ENCODE measurements around the gene TMEM273.

TMEM273 gene

DNA sequence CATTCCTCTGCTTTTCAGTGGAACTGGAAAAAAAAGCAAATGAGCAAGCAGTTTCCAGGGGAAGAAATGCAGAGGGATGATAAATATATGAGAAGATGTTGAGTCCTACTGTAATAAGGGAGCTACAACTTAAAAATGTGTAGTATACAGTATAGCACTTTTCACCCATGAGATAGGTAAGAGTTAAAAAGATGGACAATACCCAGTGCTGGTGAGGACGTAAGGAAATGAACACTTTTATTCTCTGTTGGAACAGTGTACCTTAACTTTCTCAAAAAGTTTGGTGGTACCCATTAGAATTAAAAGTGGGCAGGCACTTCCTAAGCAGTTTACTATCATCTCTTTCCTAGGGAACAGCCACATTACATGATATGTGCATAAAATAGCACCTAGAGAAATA lies 51.7 kb downstream of the TMEM273 start:
- no peak for DNase-seq

DNA sequence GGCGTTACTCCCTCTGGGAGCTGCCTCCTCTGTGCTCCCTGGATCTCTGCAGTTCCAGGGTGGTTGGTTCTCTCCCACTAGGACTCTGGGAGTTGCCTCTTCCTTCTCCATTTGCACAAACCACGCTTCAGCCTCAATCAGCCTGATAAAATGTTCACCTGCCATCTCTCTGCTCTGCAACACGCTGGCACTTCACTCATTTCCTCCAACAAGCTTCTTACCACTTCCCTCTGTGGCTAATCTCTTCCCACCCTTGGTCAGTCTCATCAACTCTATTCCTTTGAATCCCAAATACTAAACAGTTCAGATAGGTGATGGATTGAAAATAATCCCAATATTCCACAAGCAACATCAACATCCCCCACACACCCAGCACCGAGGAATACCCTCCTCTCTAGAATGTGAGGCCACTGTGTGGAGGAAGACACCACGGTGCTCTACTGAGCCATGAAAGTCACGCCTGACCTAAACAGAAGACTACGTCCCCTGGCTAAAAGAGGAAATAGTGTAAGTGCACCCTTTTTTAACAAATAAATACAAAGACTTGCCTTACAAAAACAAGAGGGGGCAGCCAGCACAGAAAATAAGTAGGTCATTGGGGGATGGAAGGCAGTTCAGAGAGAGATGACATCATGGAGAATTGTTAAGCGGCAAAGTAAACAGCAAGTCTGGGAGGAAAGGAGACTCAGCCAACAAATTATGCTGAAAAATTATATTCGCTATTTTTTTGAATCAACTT lies 52.4 kb downstream of the TMEM273 start:
- no peak for DNase-seq

DNA sequence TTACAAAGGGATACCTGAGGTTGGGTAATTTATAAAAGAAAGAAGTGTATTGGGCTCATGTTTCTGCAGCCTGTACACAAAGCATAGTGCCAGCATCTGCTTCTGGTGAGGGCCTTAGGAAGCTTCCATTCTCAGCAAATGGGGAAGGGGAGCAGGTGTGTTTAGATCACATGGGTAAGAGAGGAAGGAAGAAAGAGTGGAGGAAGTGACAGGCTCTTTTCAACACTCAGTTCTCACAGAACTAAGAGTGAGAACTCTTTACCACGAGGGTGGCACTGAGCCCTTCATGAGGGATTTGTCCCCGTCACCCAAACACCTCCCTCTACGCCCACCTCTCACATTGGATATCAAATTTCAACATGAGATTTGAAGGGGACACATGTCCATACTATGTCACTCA lies 53.9 kb downstream of the TMEM273 start:
- no peak for DNase-seq

DNA sequence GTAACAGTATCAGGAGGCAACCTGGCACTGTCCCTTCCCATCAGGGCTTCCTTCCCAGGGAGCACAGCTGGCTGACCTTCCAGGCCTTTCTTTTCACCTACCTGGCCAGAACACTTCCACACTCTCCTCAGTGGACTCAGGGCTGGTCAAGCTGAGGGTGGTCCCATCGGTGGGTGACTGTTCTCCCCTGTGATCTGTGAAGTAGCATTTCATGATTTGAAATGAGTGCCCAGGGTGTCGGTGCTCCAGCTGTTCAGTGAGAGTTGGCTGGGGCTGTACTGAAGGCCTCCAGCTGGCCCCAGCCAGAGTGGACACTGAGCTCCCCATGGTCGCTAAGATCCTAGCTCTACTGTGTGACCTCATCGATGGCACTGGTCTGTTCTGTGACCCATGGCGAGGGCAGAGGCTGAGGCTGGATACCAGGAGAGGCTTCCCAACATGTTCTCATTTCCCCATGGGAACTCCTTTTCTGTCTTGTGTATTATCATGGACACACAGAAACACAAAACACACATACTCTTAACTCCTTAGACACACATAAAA lies 54.4 kb downstream of the TMEM273 start, which contains the start of gene FAM170B:
TSS of gene FAM170B (minus strand) at position 316 of the 543 bp plus-strand sequence. CDS start at position 213, 103 bp downstream.
- no peak for DNase-seq

DNA sequence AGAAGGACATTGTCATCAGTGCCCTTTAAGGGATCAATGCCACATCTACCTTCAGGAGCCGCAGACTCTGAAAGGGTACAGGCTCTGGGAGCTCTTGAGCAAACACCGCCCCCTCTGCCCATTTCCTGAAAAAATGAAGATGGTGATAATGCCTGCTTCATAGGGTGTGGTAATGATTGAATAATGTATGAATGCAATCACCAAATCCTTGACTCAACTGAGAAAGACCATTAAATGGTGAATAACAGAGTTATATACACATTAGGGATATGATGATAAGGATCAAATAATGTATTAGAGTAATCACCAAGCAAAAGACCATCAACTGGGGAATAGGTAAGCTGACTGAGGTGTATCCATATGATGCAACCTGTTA lies 55.8 kb downstream of the TMEM273 start:
- no peak for DNase-seq

DNA sequence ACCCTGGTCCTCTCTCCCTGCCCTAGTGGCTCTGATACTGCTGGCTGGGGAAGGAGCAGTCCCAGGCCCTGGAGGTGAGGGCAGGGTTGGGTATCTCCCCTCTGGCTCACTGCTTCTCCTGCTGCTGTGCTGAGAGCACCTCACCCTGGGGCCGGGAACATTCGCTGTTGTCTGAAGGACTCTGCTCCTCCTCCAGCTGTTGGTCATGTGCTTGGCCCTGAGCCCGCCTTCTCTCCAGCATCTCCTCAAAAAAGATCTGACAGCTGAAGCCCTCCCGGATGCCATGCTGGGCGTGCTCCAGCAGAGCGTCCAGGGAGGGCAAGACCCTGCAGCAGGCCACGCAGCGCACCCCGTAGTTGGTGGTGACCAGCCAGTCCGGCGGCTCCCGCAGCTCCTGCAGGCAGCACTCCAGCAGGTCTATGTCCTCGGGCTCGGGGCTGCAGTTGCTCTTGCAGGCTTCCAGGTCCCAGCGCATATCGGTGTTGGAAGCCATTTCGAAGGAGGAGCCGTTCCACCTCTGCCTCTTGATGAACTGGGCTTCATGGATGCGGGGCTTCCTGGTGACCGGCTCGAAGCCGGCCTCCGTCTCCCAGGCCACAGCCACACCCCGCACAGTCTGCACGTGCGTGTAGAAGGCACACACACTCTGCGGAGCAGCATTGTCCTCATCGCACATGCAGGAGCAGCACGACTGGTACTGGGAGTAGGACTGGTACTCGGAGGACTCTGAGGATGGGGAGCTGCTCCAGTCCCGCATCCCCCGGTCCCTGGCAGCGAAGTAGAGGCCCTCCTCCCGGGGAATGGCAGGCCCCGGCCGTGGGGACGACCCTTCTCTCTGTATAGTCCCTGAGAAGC lies 56.5 kb downstream of the TMEM273 start:
- DNase-seq, result no peak

DNA sequence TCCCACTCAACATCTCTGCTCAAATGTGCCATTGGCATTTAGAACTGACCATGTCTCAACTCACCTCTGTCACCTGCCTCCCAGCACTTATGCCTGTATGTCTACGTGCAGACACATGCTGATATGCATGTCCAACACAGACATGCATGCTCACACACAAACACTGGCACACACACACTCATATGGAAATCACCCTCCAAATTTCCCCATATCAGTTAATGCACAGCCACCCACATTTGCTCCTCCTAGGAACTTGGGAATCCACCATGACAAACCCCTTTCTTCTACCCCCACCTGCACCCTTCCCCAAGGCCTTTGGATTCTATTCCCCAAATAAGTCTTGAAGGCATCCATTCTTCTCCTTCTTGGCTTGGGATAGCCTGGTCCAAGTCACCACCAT lies 58.8 kb downstream of the TMEM273 start:
- DNase-seq, result no peak

DNA sequence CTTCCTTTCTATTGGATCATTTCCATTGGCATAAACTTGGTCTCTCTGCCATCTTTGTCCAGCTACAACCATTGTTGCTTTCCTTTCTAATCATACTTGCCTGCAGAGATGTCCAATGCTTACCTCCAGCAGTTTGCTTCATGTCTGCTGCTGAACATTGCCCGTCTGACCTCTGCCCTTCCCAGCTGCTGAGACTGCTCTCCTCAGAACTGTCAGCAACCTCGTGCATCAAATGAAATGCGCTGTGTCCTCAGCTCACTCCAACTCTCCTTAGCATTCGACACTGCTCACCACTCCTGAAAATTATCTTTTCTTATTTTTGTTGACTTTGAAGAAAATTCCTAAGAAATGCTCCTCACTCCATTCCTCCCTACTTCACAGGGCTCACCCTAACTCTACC lies 59.3 kb downstream of the TMEM273 start:
- no peak for DNase-seq

DNA sequence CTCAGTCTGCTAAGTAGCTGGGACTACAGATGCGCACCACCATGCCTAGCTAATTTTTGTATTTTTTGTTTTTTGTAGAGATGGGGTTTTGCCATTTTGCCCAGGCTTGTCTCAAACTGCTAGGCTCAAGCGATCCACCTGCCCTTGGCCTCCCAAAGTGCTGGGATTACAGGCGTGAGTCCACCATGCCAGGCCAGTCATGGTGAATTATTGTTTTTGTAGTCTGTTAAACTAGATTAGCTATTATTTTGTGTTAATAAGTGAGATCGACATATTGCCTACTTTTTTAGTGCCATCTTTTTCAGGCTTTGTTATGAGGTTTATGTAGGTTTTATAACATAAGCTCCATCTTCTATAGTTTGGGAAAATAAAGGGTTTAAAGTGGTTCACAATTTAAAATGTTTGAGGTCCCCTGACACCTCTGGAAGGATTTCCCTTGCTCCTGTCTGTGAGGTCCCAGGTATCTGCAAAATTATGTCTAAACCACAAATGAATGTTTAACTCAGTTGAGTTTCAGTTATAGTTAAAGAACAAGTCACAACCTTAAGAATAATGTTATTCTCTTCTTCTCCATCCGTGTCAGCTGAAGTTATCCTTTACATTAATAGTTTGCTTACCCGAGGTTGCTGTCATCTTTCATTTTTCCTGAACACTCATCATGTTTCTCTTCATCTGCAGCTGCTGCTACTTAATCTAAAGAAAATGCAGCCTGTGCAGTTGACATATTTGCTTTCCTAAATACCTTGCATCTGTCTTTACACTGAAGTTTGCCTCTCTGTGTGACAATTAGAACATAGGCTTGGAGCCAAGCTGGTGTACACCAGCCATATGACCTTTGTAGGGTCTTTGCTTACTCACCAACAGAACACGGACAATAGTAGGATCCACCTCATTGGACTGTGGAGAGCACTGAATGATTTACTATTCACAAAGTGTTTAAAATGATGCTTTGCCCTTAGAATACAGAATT lies 63.9 kb downstream of the TMEM273 start:
- DNase-seq, result no peak

DNA sequence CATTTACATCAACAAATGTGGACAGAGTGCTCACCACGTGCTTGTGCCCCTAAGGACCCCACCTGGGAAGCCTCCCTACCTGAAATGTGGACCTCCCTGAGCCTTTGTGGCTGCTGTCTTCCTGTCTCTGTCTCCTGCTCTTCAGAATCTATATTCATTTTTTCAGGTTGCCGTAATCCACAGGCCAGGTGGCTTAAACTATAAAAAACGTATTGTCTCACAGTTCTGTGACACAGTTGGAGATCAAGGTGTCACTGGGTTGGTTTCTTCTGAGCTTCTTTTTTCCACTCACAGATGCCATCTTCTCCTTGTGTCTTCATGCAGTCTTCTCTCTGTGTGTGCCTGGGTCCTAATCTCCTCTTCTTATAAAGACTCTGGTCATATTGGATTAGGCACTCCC lies 67.3 kb downstream of the TMEM273 start:
- DNase-seq, result no peak

DNA sequence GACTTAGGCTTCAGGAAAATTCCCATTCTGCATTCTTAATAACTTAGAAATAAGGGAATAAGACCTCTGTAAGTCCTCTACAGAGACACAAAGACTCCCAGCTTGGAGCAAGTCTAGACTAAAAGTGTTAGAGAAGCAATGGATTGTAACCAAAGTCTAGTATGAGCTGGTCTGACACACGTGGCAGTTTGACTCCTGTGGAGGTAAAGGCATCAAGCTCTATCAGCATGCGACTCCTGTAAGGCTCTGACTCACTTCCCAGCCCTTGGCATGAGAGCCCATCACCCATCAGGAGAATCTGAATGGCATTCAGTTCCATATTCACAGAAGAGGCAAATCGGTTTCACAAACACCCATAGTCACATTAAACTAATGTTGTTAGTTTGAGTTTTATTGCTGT lies 68.4 kb downstream of the TMEM273 start:
- DNase-seq, result no peak

DNA sequence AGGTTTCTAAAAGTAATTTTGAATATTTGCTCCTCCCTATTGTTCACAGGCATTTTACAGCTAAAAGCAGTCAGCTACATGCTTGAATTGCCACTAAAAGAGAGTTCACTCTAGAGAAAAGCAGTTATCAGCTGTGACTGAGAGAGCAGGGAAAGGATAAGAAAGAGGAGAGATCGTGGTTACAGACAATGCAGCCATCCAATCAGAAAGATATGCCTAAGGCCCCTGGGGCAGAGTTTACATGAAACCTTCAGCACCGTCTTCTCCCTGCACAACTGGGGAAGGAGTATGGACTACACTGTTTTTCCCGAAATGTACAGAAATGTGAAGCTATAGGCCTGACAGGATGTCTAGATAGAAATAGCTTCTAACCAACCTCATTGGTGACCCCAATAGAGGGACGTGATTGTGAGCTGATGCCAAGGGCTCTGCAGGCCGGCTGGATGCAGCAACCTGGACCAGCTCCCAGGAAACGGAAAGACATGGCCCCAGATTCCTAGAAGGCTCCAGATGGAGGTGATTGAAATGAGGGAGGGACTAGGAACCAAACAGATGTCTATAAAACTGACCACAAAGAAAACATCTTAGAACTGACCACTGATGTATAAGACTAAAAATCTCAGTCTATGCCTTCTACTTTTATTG lies 69.6 kb downstream of the TMEM273 start:
- DNase-seq, result no peak

DNA sequence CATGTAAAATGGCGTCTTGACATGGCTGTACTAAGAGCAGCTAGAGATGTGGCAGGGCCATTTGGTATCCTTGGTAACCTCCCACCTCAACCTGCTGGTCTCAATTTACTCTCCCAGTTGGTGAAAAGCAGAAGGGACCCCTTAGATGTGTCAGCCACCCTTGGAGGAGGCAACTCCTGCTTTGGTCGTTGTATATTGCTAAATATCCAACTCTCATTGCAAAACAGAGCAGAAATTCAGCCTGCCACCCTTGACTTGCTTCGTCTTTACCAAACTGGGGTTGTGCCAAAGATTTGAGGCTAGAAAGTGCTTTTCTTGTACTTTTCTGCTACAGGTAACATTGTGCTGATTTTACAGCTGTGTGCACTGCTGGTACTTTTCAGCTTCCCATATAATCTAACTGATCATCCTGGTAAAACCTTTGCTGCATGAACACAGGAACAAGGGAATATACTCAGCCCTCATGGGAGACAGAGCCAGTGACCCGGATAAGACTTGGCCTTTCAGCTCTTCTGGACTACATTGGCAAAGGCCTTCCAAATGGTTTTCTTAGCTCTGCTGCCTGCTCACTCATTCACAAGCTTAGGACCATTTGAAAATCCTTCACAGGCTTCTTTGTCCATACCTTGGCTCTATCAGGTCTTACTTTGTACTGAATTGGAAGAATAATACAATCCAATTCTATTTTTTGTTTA lies 70.7 kb downstream of the TMEM273 start:
- DNase-seq, result no peak

DNA sequence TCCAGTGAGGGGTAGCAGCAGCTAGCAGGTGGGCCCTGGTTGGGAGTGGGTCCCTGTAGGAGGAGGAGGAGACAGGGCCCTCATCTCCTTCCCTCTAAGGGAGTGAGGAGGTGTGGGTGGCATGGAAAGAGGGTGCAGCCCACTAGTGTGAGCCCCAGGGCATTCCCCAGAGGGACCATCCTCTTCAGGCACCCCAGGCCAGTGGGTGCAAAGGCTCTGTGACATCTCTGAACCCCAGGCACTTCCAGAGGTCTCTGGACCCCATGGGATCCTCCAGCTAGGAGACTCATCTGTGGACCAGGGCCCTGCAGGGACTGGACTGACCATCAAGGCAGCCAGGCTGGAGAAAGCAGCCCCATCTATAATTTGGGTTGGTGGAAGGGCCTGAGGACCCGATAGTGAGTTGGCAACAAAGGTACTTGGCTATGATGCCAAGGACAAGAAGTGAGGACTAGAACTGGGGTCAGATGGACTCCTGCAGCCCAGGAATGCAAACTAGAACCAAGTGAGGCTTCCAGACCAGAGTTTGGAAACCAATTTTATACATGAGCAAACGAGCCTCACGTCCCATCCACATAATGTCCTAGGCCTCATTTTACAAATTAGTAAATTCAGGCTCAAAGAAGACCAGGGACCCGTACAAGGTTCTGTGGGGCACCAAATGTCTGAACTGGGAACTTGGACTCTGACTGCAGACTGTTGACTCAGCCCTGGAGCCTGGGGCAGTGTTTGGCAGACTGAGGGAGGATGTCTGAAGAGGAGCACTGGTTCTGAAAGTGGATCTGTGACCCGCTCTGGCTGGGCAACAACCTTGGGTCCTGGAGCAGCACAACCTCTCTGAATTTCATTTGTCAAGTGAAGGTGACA lies 71.4 kb downstream of the TMEM273 start:
- no peak for DNase-seq

DNA sequence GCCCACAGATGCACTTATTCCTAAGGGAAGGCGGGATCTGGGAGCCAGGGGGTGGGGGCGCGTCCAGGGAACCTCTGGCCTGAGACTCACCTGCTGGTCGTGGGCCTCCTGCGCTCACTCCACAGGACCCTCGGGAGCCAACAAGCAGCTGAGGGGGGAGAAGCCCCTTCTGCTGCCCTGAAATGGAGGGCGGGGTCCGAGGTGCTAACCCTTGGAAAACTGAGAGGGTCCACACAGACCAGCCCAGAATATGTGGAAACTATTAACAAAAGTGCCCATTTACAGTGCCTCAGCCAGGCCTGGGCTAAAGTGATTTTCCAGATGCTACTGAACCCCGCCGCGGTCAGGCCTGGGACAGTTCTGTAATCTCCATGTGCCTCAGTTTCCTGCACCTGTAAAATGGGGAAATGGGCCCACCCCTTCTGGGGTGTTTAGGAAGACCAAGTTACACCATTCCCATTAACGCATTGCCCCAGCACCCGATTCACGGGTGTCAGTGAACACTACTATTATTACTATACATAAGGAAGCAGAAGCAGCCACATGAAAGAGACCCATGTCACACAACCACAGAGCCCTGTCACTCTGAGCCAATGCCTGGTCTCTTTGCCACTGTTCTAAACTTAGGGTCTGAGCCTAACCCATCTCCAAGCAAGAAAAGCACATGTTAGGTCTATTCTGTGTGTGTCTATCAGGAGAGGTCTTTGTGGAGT lies 72.2 kb downstream of the TMEM273 start:
- no peak for DNase-seq

DNA sequence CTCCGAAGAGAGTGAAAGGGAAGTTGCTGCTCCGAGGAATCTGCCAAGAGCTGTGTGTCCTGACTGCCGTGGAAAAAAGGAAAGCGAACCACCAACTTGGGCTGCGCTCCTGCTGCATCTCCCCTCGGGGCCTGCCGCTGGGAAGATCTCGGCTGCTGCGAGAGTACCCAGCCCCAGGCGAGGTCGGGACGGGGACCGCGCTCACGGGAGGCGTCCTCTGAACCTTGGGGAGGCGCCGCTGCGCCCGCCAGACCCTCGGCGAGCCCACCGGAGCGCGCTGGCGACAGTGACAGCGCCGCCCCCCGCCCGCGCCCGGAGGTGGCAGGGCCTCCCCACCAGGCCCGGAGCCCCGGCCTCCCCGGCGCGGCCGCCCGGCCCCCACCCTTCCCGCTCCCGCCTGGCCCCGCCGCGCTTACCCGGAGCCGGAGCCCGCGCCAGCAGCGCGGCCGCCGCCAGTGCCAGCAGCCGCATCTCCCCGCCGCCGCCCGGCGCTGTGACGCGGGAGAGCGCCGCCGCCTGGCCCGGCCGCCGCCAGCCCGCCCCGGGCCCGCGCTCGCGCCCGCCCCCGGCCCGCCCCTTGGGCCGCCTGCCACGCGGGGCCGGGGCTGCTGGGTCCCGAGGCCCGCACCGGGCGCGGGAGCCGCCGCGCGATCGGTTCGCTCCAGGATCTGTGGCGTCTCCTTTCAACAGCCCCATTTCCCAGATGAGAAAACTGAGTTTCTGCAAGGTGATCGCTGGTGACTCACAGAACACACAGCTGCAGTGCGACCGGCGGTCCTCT lies 73.0 kb downstream of the TMEM273 start, which contains the start of gene VSTM4:
TSS of gene VSTM4 (minus strand) at position 508 of the 781 bp plus-strand sequence. CDS start at position 471, 37 bp downstream.
- no peak for DNase-seq

DNA sequence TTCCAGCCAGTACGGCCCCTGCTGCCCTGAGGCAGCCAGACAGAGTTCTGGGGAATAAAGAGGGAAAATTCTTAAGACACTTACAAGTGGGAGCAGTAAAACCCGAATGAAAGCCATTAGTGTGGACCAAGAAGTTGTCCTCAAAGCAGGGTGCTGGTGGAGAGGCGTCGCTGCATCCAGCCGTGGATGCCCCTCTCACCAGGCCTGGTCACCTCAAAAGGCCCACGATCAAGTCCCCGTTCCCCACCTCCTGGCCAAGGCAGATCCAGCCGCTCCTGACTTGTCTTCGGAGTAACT lies 73.5 kb downstream of the TMEM273 start:
- DNase-seq, result no peak

DNA sequence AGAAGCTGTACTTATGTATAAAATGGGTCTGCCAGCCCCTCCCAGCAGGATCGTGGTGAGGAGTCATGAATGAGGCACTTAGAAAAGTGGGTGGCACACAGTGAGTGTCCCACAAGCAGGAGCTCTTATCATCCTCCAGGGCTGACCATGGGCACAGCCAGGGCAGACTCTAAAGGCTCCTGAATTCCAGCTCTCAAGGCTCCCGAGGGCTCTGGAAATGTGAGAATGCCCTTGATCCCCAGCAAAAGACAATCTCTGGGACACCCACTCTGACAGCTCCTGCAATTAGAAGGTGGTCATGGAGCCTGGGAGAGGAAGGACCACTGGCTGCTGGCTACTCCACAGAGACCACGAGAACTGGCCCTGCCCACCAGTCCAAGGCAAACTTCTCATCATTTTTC lies 74.5 kb downstream of the TMEM273 start:
- no peak for DNase-seq

DNA sequence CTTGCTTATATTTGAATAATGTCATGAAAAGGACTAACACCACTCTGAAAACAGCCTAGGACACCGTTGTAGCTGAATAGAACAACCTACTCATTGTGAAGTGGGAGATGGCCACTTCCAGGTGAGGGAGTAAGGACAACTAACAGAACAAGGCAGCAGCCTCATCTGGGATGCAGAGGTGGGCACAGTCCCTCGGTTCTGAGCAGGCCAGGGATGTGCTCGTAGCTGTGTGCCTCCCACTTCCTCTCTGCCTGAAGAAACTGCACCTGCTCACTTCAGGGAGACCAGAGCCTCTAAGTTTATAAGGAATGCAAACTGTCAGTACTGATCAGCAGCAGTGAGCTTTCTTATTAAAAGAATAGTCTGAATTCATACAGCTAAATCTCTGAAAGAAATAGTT lies 75.3 kb downstream of the TMEM273 start:
- no peak for DNase-seq

All from CD4-positive, alpha-beta T cell treated with Interleukin-15 for 1 hour (primary cell).